Suprapubic skin (tissue), 3 donors: Measurements from ENCODE around the gene FGF12.

ENCODE experiments used
- CTCF ChIP-seq, 2 donors: fragments of 200-600 bp in 1 of 2; fragments of 450-650 bp in 1 of 2; sonication (generic) in 1 of 2; IDR thresholded peaks; one replicate each; pipeline ENCODE4 v1.5.1; 2016 to 2019; ENCODE audit warnings: antibody characterized with exemption in 2 of 2, mild to moderate bottlenecking in 1 of 2, moderate library complexity in 1 of 2
- EP300 ChIP-seq: sonication (generic); formaldehyde crosslinking; IDR thresholded peaks from one replicate; pipeline ENCODE4 v1.6.1; 2017; ENCODE audit warnings: antibody characterized with exemption

- no peak for TF ChIP-seq CTCF (IDR thresholded peaks at IDR 0.05)
- TF ChIP-seq EP300: no peak
Measured at GRCh38 chr3:192684151-192684550, 43.2 kb downstream of the FGF12 start.
